ENCODE data around the gene AHDC1.

Gene AHDC1

DNA sequence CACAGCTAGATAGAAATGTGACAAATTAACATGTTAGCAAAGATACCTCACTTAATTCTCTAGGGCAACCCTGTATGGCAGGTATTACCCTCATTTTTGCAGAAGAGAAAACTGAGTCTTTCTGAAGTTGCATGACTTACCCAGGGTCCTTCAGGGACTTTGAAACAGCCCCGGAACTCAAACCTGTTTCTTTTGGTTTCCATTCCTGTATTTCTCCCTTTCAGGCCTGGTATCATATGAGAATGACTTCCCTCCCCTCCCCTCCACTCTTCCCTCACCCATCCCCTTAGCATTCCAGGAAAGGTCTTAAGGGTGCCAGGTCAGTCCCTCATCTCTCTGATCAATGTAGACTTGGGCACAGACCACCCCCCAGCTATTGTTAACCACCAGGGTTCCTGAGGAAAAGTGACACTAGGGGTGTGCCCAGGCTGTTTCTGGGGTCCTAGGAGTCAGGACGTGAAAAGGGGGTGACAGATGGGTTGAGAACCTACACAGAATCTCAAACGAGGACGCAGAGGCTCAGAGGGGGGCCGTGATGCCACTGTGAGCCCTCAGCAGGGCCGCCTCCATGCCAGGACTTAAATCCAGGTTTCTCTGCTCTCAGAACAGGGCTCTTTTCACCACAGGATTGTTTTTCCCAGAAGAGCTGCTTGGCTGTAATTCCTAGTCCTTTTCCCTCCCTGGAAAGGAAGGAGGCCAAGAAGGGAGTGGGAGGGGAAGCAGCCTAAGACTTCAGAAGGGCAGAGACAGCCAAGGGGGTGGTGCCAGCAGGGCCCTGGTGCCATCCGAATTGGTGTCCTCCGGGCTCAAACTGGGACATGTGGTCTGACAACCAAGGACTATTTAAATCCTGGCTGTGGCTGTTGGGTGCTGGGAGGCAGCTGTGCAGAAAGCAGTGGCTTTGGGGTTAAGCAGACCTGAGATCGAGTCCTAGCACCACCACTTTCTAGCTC is 111.9 kb downstream of the AHDC1 start:
- peak in 45 of 56 donors; percentile 16 to 77 (median 49) for DNase-seq

DNA sequence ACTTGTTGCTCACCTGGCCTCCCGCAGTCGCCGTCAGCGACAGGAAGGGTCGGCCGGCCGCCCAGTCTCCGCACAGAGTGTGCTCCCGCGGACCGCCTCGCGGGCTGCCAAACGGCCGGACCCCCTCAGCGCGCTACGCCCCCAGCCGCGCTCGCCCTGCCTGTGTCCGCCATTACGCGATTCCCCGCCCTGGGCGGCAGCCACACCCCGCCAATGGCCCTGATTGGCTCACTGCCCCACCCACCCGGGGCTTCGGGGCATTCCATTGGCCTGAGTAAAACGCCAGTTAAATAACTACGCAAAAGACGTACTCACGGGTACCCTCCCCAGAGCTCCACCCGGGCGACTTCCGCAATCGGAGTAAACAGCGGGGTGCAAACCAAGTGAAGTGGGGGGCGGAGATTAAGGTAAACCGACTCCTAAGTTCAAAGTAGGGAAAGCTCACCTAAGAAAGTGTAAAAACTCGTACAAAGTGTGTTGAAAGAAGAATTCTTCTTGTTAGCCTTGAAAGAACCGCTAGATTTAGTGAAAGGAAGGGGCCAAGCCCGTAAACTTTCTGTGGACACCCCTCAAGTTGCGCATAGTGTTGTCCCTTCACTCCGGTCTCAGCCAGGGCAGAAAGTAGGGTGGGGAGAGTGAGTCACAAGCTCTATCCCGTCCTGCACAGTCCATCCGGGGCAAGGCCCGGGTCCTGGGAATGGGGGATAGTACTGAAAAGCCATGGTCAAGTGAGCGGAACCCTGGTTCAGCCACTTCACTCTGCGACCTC is 113.8 kb downstream of the AHDC1 start, which contains the start of gene WASF2:
TSS of gene WASF2 (minus strand) at position 195 of the 769 bp plus-strand sequence. CDS start 61,277 bp downstream, outside the sequence.
- peak; percentile 64 to 99 (median 96) for DNase-seq

DNA sequence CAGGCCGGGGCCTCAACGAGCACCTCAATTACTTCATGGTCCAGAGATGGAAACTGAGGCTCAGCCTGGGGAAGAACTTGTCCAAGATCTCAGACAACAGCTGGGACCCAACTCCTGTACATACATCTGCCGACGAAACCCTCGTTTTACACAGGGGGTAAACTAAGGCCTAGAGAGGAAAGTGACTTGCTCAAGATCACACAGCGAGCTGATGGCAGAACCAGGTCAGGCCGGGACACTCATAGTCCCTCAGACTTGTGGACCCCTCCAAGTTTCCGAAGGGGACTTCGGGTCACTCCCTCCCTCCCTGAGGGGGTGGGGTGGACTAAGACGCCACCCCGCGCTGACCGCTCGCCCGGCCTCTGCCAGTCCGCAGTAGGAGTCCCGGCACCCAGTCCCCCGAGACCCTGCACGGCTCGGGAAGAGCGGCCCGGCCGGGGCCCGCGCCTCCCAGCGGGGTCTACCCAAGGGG is 114.4 kb downstream of the AHDC1 start:
- DNase-seq: peak in 8 of 56 donors; percentile 49 to 69 (median 56)

DNA sequence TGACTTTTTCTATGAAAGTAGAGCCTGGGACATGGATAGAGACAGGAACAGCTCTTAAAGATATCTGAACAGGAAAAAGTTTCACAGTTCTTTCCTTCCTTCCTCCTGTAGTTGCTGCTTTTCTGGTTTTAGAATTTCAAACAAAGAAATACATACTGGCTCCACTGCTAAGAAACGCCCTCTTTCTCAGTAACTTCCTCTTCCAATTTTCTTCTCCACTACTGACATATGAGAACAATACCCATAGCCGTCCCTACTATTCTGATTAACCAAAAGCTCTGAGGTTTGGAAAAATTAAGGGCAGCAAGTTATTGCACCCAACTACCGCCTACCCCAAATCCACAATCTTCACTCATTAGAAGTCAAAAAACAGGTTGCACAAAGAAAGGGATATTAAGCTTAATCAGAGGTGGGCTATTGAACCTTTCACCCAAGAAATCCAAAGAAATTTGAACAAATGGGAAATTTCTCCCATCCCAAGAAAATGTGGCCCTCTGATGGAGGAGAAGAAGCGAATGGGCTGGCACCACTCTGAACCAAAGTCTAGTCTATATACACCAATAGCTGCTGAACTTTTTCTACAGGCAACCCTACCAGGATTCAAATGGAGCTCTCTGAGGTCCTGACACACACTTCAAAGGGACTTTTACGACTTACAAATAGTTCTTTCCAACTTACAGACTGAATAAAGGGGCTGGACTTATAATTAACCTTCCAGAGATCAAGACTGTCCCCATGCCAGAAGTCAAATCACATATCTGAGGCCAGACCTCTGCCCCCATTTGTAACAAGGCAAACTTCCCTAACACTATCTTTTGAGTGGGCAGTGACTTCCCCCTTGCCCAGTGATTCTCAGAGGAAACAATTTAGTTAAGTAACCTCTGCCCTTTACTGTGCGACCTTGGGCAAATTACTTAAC is 115.7 kb downstream of the AHDC1 start:
- no peak for DNase-seq

GRCh38 chr1:27485363-27485762 is 118.6 kb downstream of the AHDC1 start:
- DNase-seq: no peak

Measured in amygdala (tissue), 56 donors.